OCI-LY1 (cell line): ENCODE measurements around the gene PFN4.
"Not testable (repeated sequence)": the region's sequence is repeated elsewhere in the genome, so short reads cannot be mapped to it uniquely, and the experiment has no call there.

Experiments used
- H2AFZ ChIP-seq: fragments of 200-600 bp; sonication (generic), shearing (Covaris generic); 2 replicates; pipeline ENCODE4 v1.6.0; 2014; ENCODE audit warnings: antibody characterized with exemption, mild to moderate bottlenecking, low read length
- H3F3A ChIP-seq: fragments of 200-600 bp; sonication (generic), shearing (Covaris generic); 2 replicates; pipeline ENCODE4 v1.6.0; 2014; ENCODE audit warnings: mild to moderate bottlenecking, antibody characterized with exemption, low read length, moderate library complexity; ENCODE audit not compliant: insufficient read depth
- H3K27ac ChIP-seq: fragments of 200-600 bp; sonication (generic); 2 replicates; pipeline ENCODE4 v1.5.1; 2014; ENCODE audit warnings: low read length, mixed run types, mild to moderate bottlenecking, low read depth; ENCODE audit not compliant: poor library complexity, severe bottlenecking
- H3K27me3 ChIP-seq: fragments of 200-600 bp; sonication (generic); 2 replicates; pipeline ENCODE4 v1.6.0; 2014; ENCODE audit warnings: antibody characterized with exemption, mild to moderate bottlenecking, low read length, moderate library complexity; ENCODE audit not compliant: insufficient read depth
- H3K36me3 ChIP-seq: fragments of 200-600 bp; sonication (generic); 2 replicates; pipeline ENCODE4 v1.6.1; 2014; ENCODE audit warnings: mild to moderate bottlenecking, antibody characterized with exemption, low read length, moderate library complexity, mixed read lengths; ENCODE audit not compliant: insufficient read depth
- H3K4me1 ChIP-seq: fragments of 200-600 bp; sonication (generic); 2 replicates; pipeline ENCODE4 v1.5.1; 2014; ENCODE audit warnings: mild to moderate bottlenecking, low read length, moderate library complexity; ENCODE audit not compliant: insufficient read depth, severe bottlenecking
- H3K4me2 ChIP-seq: fragments of 200-600 bp; sonication (generic), shearing (Covaris generic); 2 replicates; pipeline ENCODE4 v1.6.1; 2014; ENCODE audit warnings: low read length
- H3K4me3 ChIP-seq: fragments of 200-600 bp; sonication (generic); 2 replicates; pipeline ENCODE4 v1.5.1; 2014; ENCODE audit warnings: low read length, low read depth, mild to moderate bottlenecking, mixed read lengths; ENCODE audit not compliant: poor library complexity, severe bottlenecking
- H3K79me2 ChIP-seq: fragments of 200-600 bp; shearing (Covaris generic); 2 replicates; pipeline ENCODE4 v1.6.1; 2016; ENCODE audit warnings: mixed run types, low read length, mixed read lengths; ENCODE audit not compliant: insufficient read depth
- H3K9ac ChIP-seq: fragments of 200-600 bp; sonication (generic), shearing (Covaris generic); 2 replicates; pipeline ENCODE4 v1.6.1; 2014; ENCODE audit warnings: mild to moderate bottlenecking, low read length, mixed read lengths
- H3K9me2 ChIP-seq: fragments of 200-600 bp; sonication (generic), shearing (Covaris generic); 2 replicates; pipeline ENCODE4 v1.6.1; 2014; ENCODE audit warnings: low read depth, mild to moderate bottlenecking, low read length, mixed read lengths
- H3K9me3 ChIP-seq: fragments of 200-600 bp; shearing (Covaris generic); 2 replicates; pipeline ENCODE4 v1.6.1; 2014; ENCODE audit warnings: low read length, mixed read lengths
- H4K20me1 ChIP-seq: fragments of 200-600 bp; sonication (generic), shearing (Covaris generic); 2 replicates; pipeline ENCODE4 v1.6.0; 2016; ENCODE audit warnings: mild to moderate bottlenecking, low read length; ENCODE audit not compliant: insufficient read depth
- EZH2 ChIP-seq: fragments of 200-600 bp; sonication (generic), shearing (Covaris generic); IDR thresholded peaks from 2 replicates; pipeline ENCODE4 v1.8.0; 2017; ENCODE audit warnings: borderline replicate concordance, mixed run types, mild to moderate bottlenecking, antibody characterized with exemption, low read length, moderate library complexity, mixed read lengths
- TF ChIP-seq, protein P1 (sequence below): fragments of 200-600 bp; sonication (generic), shearing (Covaris generic); IDR thresholded peaks from 2 replicates; pipeline ENCODE4 v1.5.1; 2017; ENCODE audit warnings: mild to moderate bottlenecking, antibody characterized with exemption, low read length, moderate library complexity, mixed read lengths

The PFN4 gene

DNA sequence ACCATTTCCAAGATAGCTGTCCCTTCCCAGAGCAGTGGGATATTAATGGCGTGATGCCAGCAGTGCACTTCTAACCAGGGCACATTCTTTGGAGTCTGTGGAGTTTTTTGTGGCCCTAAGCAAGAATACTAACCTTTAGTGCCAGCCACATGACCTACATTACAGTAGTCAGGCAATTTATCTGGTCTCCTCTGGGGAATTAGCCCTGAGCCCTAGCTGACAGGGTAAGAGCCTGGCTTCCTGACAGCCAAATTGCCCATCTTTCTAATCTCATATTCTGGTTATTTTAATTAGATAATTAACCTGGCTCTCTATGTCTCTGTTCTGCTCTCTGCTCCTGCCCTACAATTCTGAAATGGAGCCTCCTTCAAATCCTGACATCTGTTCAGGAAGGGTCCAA lies 5.2 kb downstream of the PFN4 start:
- Histone ChIP-seq H3K27ac (no peak overlapping the region), H3K27me3 (no peaks in the 10 kb centered on the region)

GRCh38 chr2:24115057-24115456 lies 8.1 kb downstream of the PFN4 start:
- no peak overlapping the region for H2AFZ ChIP-seq
- no peaks in the 10 kb centered on the region for H3K27me3 ChIP-seq
- no peaks in the 10 kb centered on the region for H3K4me1 ChIP-seq
- no peaks in the 10 kb centered on the region for H4K20me1 ChIP-seq
- H3K9ac ChIP-seq: no peak overlapping the region
- no peak overlapping the region for H3K4me3 ChIP-seq
- H3K9me3 ChIP-seq: no peaks in the 10 kb centered on the region
- TF ChIP-seq, protein P1, sequence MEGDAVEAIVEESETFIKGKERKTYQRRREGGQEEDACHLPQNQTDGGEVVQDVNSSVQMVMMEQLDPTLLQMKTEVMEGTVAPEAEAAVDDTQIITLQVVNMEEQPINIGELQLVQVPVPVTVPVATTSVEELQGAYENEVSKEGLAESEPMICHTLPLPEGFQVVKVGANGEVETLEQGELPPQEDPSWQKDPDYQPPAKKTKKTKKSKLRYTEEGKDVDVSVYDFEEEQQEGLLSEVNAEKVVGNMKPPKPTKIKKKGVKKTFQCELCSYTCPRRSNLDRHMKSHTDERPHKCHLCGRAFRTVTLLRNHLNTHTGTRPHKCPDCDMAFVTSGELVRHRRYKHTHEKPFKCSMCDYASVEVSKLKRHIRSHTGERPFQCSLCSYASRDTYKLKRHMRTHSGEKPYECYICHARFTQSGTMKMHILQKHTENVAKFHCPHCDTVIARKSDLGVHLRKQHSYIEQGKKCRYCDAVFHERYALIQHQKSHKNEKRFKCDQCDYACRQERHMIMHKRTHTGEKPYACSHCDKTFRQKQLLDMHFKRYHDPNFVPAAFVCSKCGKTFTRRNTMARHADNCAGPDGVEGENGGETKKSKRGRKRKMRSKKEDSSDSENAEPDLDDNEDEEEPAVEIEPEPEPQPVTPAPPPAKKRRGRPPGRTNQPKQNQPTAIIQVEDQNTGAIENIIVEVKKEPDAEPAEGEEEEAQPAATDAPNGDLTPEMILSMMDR: no peak
- TF ChIP-seq EZH2: no peak
- no peaks in the 10 kb centered on the region for H3K79me2 ChIP-seq
- H3K9me2 ChIP-seq: no peaks in the 10 kb centered on the region
- H3K4me2 ChIP-seq: no peak overlapping the region
- no peaks in the 10 kb centered on the region for H3F3A ChIP-seq
- no peaks in the 10 kb centered on the region for H3K36me3 ChIP-seq
- H3K27ac ChIP-seq: no peak overlapping the region

More for the DNA sequence above, 5.2 kb downstream of the PFN4 start:
- Histone ChIP-seq H3F3A (0 out of 2 replicates have a peak, but pooled peaks cover 5% of the 10 kb centered on the region), H3K36me3 (no peaks in the 10 kb centered on the region), H3K4me1 (peaks cover 7% of the 10 kb centered on the region), H3K9me3 (no peaks in the 10 kb centered on the region), H2AFZ (no peak overlapping the region), H3K9me2 (no peaks in the 10 kb centered on the region), H3K9ac (no peak overlapping the region), H3K4me2 (no peak overlapping the region), H3K4me3 (no peak overlapping the region), H4K20me1 (no peaks in the 10 kb centered on the region), H3K79me2 (no peaks in the 10 kb centered on the region)
- TF ChIP-seq EZH2: no peak
- TF ChIP-seq, protein P1: no peak

GRCh38 chr2:24111407-24111901 lies 11.7 kb downstream of the PFN4 start:
- Histone ChIP-seq H3K9ac (no peak overlapping the region), H3K4me1 (no peaks in the 10 kb centered on the region), H3K27ac (no peak overlapping the region), H2AFZ (no peak overlapping the region), H3K9me3 (0 out of 2 replicates have a peak, but pooled peaks cover 2% of the 10 kb centered on the region), H3K27me3 (no peaks in the 10 kb centered on the region), H3K4me3 (no peak overlapping the region), H3K79me2 (no peaks in the 10 kb centered on the region), H3K36me3 (no peaks in the 10 kb centered on the region), H3K4me2 (no peak overlapping the region), H4K20me1 (no peaks in the 10 kb centered on the region), H3K9me2 (no peaks in the 10 kb centered on the region), H3F3A (no peaks in the 10 kb centered on the region)
- no peak for TF ChIP-seq EZH2

DNA sequence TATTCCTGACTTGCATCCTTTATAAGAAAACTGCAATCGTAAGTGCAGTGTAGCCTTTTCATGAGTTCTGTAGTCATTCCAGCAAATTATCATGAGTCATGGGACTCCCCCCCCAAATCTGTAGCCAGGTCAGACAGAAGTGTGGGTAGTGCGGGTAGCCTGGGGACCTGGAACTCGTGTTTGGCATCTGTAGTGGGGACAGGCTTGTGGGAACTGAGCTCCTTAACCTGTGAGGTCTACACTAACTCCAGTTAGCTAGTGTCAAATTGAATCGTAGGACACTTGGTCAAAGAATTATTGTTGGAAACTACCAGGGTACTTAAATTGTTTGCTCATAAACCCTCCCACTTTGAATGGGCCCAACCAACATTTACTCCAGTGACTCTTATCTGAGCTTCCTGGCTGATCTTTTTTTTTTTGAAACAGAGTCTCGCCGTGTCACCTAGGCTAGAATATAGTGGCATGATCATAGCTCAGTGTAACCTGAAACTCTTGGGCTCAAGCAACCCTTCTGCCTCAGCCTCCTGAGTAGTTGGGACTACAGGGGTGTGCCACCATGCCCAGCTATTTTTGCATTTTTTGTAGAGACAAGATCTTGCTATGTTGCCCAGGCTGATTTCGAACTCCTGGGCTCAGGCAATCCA lies 12.4 kb downstream of the PFN4 start:
- Histone ChIP-seq H3K27ac (no peak overlapping the region), H3K4me1 (no peaks in the 10 kb centered on the region), H3K9ac (no peak overlapping the region), H2AFZ (no peak overlapping the region), H4K20me1 (no peaks in the 10 kb centered on the region), H3F3A (no peaks in the 10 kb centered on the region), H3K9me3 (0 out of 2 replicates have a peak, but pooled peaks cover 2% of the 10 kb centered on the region), H3K4me2 (no peak overlapping the region), H3K9me2 (no peaks in the 10 kb centered on the region), H3K79me2 (no peaks in the 10 kb centered on the region), H3K4me3 (no peak overlapping the region), H3K27me3 (no peaks in the 10 kb centered on the region), H3K36me3 (no peaks in the 10 kb centered on the region)
- TF ChIP-seq EZH2: no peak
- TF ChIP-seq, protein P1: no peak

GRCh38 chr2:24109431-24109830 lies 13.7 kb downstream of the PFN4 start:
- H3K79me2 ChIP-seq, H2AFZ ChIP-seq: not testable (repeated sequence)

More at GRCh38 chr2:24109431-24109830, 13.7 kb downstream of the PFN4 start:
- H3K27me3 ChIP-seq, H3K4me2 ChIP-seq, H3K36me3 ChIP-seq, H4K20me1 ChIP-seq, H3K4me1 ChIP-seq, H3K27ac ChIP-seq, H3K9me3 ChIP-seq, H3K4me3 ChIP-seq, H3K9ac ChIP-seq, H3K9me2 ChIP-seq, H3F3A ChIP-seq: not testable (repeated sequence)
